RWPE2 (cell line): ENCODE measurements around the gene RCBTB2.

ENCODE experiments used
- ATAC-seq: fragments of 200-7000 bp; cut with Tn5 transposase; 3 replicates; pipeline ENCODE4 v1.9.1; 2021; ENCODE audit warnings: low read depth
- DNase-seq: peaks from one replicate; pipeline ENCODE4 v3.0.0-alpha.2; 2020; ENCODE audit warnings: low spot score
- H3K27ac ChIP-seq: fragments of 450-650 bp; 2 replicates; pipeline ENCODE4 v1.5.1; 2017; ENCODE audit warnings: mild to moderate bottlenecking; ENCODE audit not compliant: poor library complexity, severe bottlenecking
- H3K27me3 ChIP-seq: fragments of 250-450 bp; sonication (Bioruptor Pico); 2 replicates; pipeline ENCODE4 v1.5.1; 2021; ENCODE audit warnings: mild to moderate bottlenecking, moderate library complexity; ENCODE audit not compliant: insufficient read depth, poor library complexity, severe bottlenecking
- H3K36me3 ChIP-seq: fragments of 250-450 bp; sonication (Bioruptor Pico); 2 replicates; pipeline ENCODE4 v1.5.1; 2020; ENCODE audit warnings: low read depth, mild to moderate bottlenecking, moderate library complexity
- H3K4me1 ChIP-seq: fragments of 250-450 bp; sonication (Bioruptor Pico); 2 replicates; pipeline ENCODE4 v1.5.1; 2021; ENCODE audit warnings: mild to moderate bottlenecking, moderate library complexity; ENCODE audit not compliant: insufficient read depth, poor library complexity, severe bottlenecking
- H3K4me3 ChIP-seq: fragments of 250-450 bp; sonication (Bioruptor Pico); 2 replicates; pipeline ENCODE4 v1.5.1; 2021; ENCODE audit warnings: mild to moderate bottlenecking, moderate library complexity; ENCODE audit not compliant: severe bottlenecking
- H3K9me3 ChIP-seq: fragments of 250-450 bp; sonication (Bioruptor Pico); 2 replicates; pipeline ENCODE4 v1.5.1; 2021; ENCODE audit warnings: mild to moderate bottlenecking, moderate library complexity; ENCODE audit not compliant: severe bottlenecking
- CTCF ChIP-seq: fragments of 450-650 bp; IDR thresholded peaks from one replicate; pipeline ENCODE4 v1.5.1; 2017; ENCODE audit warnings: mild to moderate bottlenecking, moderate library complexity; ENCODE audit not compliant: poor library complexity, severe bottlenecking

RCBTB2 gene

GRCh38 chr13:48547663-48548092 is 14.8 kb upstream of the RCBTB2 start:
- no peak for TF ChIP-seq CTCF
- no peak overlapping the region for H3K4me3 ChIP-seq
- no peak for DNase-seq
- no peak for ATAC-seq
- H3K27me3 ChIP-seq, result no peaks in the 10 kb centered on the region
- H3K36me3 ChIP-seq, result no peaks in the 10 kb centered on the region
- H3K9me3 ChIP-seq, result no peaks in the 10 kb centered on the region
- no peak overlapping the region for H3K27ac ChIP-seq
- no peaks in the 10 kb centered on the region for H3K4me1 ChIP-seq

GRCh38 chr13:48545608-48546007 is 12.7 kb upstream of the RCBTB2 start:
- Histone ChIP-seq H3K36me3 (no peaks in the 10 kb centered on the region), H3K27ac (no peak overlapping the region), H3K4me3 (no peak overlapping the region), H3K9me3 (no peaks in the 10 kb centered on the region), H3K4me1 (no peaks in the 10 kb centered on the region), H3K27me3 (no peaks in the 10 kb centered on the region)
- no peak for TF ChIP-seq CTCF
- ATAC-seq, result no peak
- DNase-seq, result no peak

- Histone ChIP-seq H3K4me1 (no peaks in the 10 kb centered on the region), H3K27ac (no peak overlapping the region), H3K4me3 (no peak overlapping the region), H3K36me3 (no peaks in the 10 kb centered on the region), H3K27me3 (no peaks in the 10 kb centered on the region), H3K9me3 (no peaks in the 10 kb centered on the region)
- no peak for TF ChIP-seq CTCF
- ATAC-seq, result no peak
- no peak for DNase-seq
Measured at GRCh38 chr13:48542581-48543341, 9.9 kb upstream of the RCBTB2 start.

- Histone ChIP-seq H3K27me3 (no peaks in the 10 kb centered on the region), H3K9me3 (no peaks in the 10 kb centered on the region), H3K36me3 (no peaks in the 10 kb centered on the region), H3K4me1 (no peaks in the 10 kb centered on the region), H3K27ac (no peak overlapping the region), H3K4me3 (no peak overlapping the region)
- no peak for TF ChIP-seq CTCF
- DNase-seq (no peak), ATAC-seq (no peak)
Measured at GRCh38 chr13:48542138-48542537, 9.3 kb upstream of the RCBTB2 start.

- H3K36me3 ChIP-seq, result no peaks in the 10 kb centered on the region
- DNase-seq (no peak), ATAC-seq (no peak)
- no peaks in the 10 kb centered on the region for H3K9me3 ChIP-seq
- no peaks in the 10 kb centered on the region for H3K27me3 ChIP-seq
- no peak overlapping the region for H3K27ac ChIP-seq
- no peak overlapping the region for H3K4me3 ChIP-seq
- TF ChIP-seq CTCF, result no peak
- no peaks in the 10 kb centered on the region for H3K4me1 ChIP-seq
Measured at GRCh38 chr13:48539550-48539949, 6.7 kb upstream of the RCBTB2 start.
